ENCODE measurements around the gene RXRA. TPM values are rescaled to one million over a fixed set of nuclear protein-coding genes. Genes with fewer than 3 reads are reported as not detected.
A peak's percentile ranks its signal among the peaks of the same experiment; 100 is the strongest.

RXRA gene
- total and polyA plus RNA-seq, 4 donors, result 41.5 to 116 (median 74.1) TPM

DNA sequence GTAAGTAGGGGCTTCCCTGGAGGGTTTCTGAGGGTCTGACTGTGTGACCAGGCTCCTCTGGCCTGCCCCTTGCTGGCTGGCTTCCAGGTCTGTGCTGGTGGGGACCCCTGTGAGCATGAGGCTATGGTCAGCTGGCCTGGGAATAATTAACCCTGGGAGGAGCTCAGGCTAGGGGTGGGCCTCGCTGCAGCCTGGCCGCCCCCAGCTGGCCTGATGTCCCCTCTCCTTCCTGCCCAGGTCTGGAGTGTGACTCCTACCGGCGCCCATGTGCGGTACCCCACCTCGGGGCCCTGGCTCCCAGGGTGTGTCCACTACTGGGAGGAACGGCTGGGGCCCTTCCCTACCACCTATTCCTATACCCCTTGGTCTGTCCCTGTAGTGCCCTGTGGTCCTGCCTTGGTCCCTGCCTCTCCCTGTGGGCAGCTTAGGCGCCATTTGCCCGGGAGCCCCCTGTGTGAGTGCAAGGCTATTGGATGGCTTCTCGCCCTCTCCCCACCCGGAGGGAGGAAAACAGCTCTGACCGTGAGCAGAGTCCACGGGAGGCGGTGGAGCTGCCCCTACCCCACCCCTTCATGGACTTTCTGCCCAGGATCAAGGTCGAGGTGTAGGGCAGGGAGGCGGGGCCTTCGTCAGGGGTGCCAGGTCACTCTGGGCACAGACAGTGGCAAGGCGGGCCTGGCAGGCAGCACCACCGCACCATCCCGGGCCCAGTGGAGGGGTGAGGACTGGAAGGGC, 9.4 kb downstream of the RXRA start (continued):
- TF ChIP-seq, protein P1, sequence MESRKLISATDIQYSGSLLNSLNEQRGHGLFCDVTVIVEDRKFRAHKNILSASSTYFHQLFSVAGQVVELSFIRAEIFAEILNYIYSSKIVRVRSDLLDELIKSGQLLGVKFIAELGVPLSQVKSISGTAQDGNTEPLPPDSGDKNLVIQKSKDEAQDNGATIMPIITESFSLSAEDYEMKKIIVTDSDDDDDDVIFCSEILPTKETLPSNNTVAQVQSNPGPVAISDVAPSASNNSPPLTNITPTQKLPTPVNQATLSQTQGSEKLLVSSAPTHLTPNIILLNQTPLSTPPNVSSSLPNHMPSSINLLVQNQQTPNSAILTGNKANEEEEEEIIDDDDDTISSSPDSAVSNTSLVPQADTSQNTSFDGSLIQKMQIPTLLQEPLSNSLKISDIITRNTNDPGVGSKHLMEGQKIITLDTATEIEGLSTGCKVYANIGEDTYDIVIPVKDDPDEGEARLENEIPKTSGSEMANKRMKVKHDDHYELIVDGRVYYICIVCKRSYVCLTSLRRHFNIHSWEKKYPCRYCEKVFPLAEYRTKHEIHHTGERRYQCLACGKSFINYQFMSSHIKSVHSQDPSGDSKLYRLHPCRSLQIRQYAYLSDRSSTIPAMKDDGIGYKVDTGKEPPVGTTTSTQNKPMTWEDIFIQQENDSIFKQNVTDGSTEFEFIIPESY (IDR thresholded peaks at IDR 0.05), result no peak

DNA sequence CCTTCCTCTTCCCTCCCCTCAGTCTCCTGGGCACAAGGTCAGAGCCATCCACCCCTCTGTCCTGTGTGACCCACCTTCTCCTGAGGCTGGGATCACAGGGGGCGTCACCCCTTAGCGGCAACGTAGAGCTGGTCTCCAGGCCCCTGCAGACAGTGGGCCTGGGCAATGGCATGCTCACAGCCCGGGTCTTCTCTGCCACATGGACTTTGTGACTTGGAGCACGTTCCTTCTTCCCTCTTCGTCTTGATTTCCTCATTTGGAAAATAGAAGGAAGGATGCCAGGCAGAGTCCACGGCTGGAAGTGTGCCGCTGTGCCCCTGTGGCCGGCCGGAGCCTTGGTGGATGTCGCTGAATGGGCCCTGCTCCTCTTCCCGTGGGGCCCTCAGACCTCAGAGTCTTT, 10.0 kb downstream of the RXRA start:
- Histone ChIP-seq H3K36me3 (ENCODE audit: control insufficient read depth in 4 of 4, insufficient read depth in 3 of 4, low read depth in 1 of 4, low read length in 3 of 4) (no peaks in the 10 kb centered on the region), H3K27ac (ENCODE audit: low read depth in 1 of 2, low read length in 2 of 2) (peak overlapping the region; percentile 72 to 99), H3K9ac (ENCODE audit: low read depth in 1 of 2, low read length in 2 of 2) (peak overlapping the region; percentile 2 to 61), H3K4me1 (ENCODE audit: control insufficient read depth in 4 of 4, insufficient read depth in 4 of 4, low read length in 3 of 4) (peaks cover 66 to 100% (median 95%) of the 10 kb centered on the region in 4 donors), H3K27me3 (ENCODE audit: control insufficient read depth in 4 of 4, insufficient read depth in 4 of 4, low read length in 3 of 4) (no peaks in the 10 kb centered on the region), H3K4me3 (ENCODE audit: low read depth in 1 of 3, low read length in 3 of 3) (peak overlapping the region; percentile 27 to 46 (median 38)), H3K9me3 (ENCODE audit: control insufficient read depth in 4 of 4, low read length in 3 of 4) (no peaks in the 10 kb centered on the region)
- no peak for DNase-seq (ENCODE audit: low spot score)
- no peak for TF ChIP-seq FOXA1 (IDR thresholded peaks at IDR 0.05)
- TF ChIP-seq, protein P2, sequence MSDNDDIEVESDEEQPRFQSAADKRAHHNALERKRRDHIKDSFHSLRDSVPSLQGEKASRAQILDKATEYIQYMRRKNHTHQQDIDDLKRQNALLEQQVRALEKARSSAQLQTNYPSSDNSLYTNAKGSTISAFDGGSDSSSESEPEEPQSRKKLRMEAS (IDR thresholded peaks at IDR 0.05), result peak; percentile 5
- peak in 1 of 2 donors; percentile 41 for TF ChIP-seq HNF4A (conservative IDR thresholded peaks at IDR 0.05)
- no peak for TF ChIP-seq SP1 (IDR thresholded peaks at IDR 0.05)
- WGBS, result 19% methylated on average over 12 of the region's 12 CpGs

DNA sequence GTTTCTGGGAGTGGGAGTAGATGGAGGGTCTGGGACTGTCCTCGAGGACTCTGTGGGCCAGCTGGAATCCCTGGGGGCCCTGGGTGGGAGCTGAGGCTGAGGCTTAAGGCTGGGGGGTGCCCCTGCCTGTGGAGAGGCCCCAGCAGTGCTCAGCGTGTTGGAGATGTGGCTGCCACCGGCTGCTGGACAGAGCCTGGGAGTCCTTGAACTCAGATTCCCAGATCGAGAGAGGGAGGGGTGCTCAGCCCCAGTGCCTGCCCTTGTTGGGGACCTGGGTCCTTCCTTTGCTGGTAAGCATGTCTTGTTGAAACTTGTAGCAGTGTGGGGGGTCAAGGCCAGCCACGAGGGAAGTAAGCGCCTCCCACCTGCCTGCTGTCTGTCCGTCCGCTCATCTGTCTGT, 10.7 kb downstream of the RXRA start:
- Histone ChIP-seq H3K4me3 (ENCODE audit: low read depth in 1 of 3, low read length in 3 of 3) (peak overlapping the region in 2 of 3 donors; percentile 38 to 46), H3K4me1 (ENCODE audit: control insufficient read depth in 4 of 4, insufficient read depth in 4 of 4, low read length in 3 of 4) (peaks cover 66 to 100% (median 95%) of the 10 kb centered on the region in 4 donors), H3K9me3 (ENCODE audit: control insufficient read depth in 4 of 4, low read length in 3 of 4) (no peaks in the 10 kb centered on the region), H3K9ac (ENCODE audit: low read depth in 1 of 2, low read length in 2 of 2) (peak overlapping the region in 1 of 2 donors; percentile 61), H3K27ac (ENCODE audit: low read depth in 1 of 2, low read length in 2 of 2) (peak overlapping the region; percentile 72 to 99), H3K27me3 (ENCODE audit: control insufficient read depth in 4 of 4, insufficient read depth in 4 of 4, low read length in 3 of 4) (no peaks in the 10 kb centered on the region), H3K36me3 (ENCODE audit: control insufficient read depth in 4 of 4, insufficient read depth in 3 of 4, low read depth in 1 of 4, low read length in 3 of 4) (no peaks in the 10 kb centered on the region)
- no peak for DNase-seq (ENCODE audit: low spot score)
- peak in 1 of 2 donors; percentile 26 for TF ChIP-seq RXRA (IDR thresholded peaks at IDR 0.05)
- TF ChIP-seq, protein P3, sequence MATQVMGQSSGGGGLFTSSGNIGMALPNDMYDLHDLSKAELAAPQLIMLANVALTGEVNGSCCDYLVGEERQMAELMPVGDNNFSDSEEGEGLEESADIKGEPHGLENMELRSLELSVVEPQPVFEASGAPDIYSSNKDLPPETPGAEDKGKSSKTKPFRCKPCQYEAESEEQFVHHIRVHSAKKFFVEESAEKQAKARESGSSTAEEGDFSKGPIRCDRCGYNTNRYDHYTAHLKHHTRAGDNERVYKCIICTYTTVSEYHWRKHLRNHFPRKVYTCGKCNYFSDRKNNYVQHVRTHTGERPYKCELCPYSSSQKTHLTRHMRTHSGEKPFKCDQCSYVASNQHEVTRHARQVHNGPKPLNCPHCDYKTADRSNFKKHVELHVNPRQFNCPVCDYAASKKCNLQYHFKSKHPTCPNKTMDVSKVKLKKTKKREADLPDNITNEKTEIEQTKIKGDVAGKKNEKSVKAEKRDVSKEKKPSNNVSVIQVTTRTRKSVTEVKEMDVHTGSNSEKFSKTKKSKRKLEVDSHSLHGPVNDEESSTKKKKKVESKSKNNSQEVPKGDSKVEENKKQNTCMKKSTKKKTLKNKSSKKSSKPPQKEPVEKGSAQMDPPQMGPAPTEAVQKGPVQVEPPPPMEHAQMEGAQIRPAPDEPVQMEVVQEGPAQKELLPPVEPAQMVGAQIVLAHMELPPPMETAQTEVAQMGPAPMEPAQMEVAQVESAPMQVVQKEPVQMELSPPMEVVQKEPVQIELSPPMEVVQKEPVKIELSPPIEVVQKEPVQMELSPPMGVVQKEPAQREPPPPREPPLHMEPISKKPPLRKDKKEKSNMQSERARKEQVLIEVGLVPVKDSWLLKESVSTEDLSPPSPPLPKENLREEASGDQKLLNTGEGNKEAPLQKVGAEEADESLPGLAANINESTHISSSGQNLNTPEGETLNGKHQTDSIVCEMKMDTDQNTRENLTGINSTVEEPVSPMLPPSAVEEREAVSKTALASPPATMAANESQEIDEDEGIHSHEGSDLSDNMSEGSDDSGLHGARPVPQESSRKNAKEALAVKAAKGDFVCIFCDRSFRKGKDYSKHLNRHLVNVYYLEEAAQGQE (IDR thresholded peaks at IDR 0.05), result peak; percentile 55
- no peak for TF ChIP-seq HNF4G (IDR thresholded peaks at IDR 0.05)
- TF ChIP-seq HNF4A (conservative IDR thresholded peaks at IDR 0.05), result peak in 1 of 2 donors; percentile 10
- TF ChIP-seq, protein P2 (IDR thresholded peaks at IDR 0.05), result no peak
- WGBS, result 45% methylated on average over 8 of the region's 8 CpGs
